OCI-LY7 (cell line): Measurements from ENCODE around the gene NLRX1.

Source experiments
- EZH2phosphoT487 ChIP-seq: fragments of 200-600 bp; sonication (generic); IDR thresholded peaks from 2 replicates; pipeline ENCODE4 v1.6.1; 2018; ENCODE audit warnings: low read depth, borderline replicate concordance, mild to moderate bottlenecking, mixed run types, antibody characterized with exemption, low read length, moderate library complexity, mixed read lengths
- TF ChIP-seq, protein P1 (sequence below): fragments of 200-600 bp; sonication (generic); conservative IDR thresholded peaks from 2 replicates; pipeline ENCODE4 v1.5.1; 2014; ENCODE audit warnings: mild to moderate bottlenecking, antibody characterized with exemption, low read length, moderate library complexity, mixed read lengths

DNA sequence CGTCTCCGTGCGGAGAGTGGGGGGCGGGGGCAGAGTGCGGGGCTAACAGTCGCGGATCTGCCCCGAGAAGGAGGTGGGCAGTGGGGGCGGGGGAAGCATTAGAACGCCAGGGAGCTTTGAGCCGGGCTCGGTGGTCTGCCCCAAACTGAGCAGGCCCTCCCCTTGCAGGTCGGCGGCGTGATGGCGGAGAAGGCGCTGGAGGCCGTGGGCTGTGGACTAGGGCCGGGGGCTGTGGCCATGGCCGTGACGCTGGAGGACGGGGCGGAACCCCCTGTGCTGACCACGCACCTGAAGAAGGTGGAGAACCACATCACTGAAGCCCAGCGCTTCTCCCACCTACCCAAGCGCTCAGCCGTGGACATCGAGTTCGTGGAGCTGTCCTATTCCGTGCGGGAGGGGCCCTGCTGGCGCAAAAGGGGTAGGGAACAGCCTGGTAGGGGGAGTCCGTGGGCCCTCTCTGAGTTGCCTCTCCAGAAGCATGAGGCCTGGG is 18.7 kb upstream of the NLRX1 start:
- TF ChIP-seq, protein P1, sequence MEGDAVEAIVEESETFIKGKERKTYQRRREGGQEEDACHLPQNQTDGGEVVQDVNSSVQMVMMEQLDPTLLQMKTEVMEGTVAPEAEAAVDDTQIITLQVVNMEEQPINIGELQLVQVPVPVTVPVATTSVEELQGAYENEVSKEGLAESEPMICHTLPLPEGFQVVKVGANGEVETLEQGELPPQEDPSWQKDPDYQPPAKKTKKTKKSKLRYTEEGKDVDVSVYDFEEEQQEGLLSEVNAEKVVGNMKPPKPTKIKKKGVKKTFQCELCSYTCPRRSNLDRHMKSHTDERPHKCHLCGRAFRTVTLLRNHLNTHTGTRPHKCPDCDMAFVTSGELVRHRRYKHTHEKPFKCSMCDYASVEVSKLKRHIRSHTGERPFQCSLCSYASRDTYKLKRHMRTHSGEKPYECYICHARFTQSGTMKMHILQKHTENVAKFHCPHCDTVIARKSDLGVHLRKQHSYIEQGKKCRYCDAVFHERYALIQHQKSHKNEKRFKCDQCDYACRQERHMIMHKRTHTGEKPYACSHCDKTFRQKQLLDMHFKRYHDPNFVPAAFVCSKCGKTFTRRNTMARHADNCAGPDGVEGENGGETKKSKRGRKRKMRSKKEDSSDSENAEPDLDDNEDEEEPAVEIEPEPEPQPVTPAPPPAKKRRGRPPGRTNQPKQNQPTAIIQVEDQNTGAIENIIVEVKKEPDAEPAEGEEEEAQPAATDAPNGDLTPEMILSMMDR: no peak
- no peak for TF ChIP-seq EZH2phosphoT487
